ENCODE results near the gene PCDHA10.
A peak's percentile ranks its signal among the peaks of the same experiment; 100 is the strongest.
"Not testable (repeated sequence)": the region's sequence is repeated elsewhere in the genome, so short reads cannot be mapped to it uniquely, and the experiment has no call there.

PCDHA10 gene

GRCh38 chr5:140855772-140856674 lies at the start of gene PCDHA10:
TSS of gene PCDHA10 (plus strand) at chr5:140855897. CDS start at chr5:140856049, 152 bp downstream.
- DNase-seq, result no peak

DNA sequence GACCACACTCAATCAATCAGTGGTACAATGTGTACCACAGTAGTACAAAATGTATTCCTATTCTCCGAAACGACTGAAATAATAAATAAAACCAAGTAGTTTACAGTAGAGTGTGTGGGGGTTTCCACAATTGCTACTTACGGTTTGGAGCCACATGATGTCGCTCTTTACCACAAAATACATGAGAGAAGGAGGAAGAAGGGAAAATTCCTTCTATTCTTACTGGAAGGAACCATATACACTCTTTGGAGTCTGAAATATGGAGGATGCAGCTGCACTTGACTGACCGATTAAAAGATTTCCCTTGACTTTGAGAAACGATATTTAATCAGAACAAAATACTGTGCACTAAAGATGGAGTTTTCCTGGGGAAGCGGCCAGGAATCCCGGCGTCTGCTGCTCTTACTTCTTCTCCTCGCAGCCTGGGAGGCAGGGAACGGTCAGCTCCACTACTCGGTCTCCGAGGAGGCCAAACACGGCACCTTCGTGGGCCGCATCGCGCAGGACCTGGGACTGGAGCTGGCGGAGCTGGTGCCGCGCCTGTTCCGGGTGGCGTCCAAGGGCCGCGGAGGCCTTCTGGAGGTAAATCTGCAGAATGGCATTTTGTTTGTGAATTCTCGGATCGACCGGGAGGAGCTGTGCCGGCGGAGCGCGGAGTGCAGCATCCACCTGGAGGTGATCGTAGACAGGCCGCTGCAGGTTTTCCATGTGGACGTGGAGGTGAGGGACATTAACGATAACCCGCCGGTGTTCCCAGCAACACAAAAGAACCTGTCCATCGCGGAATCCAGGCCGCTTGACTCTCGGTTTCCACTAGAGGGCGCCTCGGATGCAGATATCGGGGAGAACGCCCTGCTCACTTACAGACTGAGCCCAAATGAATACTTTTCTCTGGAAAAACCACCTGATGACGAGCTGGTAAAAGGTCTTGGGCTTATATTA lies 48.6 kb upstream of the PCDHA10 start, which contains the start of gene PCDHA4:
TSS of gene PCDHA4 (plus strand) at position 235 of the 942 bp plus-strand sequence.
- no peak for DNase-seq

DNA sequence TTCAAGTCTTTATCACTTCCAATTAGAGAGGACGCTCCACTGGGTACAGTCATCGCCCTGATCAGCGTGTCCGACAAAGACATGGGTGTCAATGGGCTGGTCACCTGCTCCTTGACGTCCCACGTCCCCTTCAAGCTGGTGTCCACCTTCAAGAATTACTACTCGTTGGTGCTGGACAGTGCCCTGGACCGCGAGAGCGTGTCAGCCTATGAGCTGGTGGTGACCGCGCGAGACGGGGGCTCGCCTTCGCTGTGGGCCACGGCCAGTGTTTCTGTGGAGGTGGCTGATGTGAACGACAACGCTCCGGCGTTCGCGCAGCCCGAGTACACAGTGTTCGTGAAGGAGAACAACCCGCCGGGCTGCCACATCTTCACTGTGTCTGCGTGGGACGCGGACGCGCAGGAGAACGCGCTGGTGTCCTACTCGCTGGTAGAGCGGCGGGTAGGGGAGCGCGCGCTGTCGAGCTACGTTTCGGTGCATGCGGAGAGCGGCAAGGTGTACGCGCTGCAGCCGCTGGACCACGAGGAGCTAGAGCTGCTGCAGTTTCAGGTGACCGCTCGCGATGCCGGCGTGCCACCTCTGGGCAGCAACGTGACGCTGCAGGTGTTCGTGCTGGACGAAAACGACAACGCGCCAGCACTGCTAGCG lies 47.3 kb upstream of the PCDHA10 start:
- not testable (repeated sequence) for DNase-seq

DNA sequence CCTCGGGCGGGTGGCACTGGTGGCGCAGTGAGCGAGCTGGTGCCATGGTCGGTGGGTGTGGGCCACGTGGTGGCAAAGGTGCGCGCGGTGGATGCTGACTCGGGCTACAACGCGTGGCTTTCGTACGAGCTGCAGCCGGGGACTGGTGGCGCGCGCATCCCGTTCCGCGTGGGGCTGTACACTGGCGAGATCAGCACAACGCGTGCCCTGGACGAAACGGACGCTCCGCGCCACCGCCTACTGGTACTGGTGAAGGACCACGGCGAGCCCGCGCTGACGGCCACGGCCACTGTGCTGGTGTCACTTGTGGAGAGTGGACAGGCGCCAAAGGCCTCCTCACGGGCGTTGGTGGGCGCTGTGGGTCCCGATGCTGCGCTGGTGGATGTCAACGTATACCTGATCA lies 46.8 kb upstream of the PCDHA10 start:
- no peak for DNase-seq

DNA sequence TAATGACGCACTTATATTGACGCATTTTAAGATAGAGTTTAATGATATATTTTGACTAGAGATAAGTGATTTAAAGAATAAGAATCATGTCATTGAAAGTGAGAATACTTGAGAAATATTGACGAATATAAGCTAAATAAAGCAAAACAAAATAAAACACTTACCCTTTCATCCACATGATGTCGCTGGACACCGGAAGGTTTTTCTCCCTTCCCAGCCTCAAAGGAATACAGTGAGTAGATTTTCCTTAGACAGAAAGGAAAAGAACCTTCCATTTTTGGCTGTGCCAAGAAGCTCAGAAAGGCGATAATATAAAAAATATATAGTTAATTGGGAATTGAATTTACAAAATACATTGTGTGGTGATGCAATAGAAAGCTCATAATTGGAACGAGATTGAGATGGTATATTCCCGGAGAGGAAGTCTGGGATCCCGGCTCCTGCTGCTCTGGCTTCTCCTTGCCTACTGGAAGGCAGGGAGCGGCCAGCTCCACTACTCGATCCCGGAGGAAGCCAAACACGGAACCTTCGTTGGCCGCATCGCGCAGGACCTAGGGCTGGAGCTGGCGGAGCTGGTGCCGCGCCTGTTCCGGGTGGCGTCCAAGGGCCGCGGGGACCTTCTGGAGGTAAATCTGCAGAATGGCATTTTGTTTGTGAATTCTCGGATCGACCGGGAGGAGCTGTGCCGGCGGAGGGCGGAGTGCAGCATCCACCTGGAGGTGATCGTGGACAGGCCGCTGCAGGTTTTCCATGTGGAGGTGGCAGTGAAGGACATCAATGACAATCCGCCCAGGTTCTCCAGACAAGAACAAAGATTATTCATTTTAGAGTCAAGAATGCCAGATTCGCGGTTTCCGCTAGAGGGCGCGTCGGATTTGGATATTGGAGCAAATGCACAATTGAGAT lies 34.1 kb upstream of the PCDHA10 start, which contains the start of gene PCDHA5:
TSS of gene PCDHA5 (plus strand) at position 239 of the 906 bp plus-strand sequence.
- no peak for DNase-seq

DNA sequence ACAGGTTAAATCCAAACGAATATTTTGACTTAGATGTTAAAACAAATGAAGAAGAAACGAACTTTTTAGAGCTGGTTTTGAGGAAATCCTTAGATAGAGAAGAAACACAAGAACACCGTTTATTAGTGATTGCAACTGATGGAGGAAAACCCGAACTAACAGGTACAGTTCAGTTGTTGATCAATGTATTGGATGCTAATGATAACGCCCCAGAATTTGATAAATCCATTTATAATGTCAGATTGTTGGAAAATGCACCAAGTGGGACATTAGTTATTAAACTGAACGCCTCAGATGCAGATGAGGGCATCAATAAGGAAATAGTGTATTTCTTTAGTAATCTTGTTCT lies 33.4 kb upstream of the PCDHA10 start:
- DNase-seq, result no peak

DNA sequence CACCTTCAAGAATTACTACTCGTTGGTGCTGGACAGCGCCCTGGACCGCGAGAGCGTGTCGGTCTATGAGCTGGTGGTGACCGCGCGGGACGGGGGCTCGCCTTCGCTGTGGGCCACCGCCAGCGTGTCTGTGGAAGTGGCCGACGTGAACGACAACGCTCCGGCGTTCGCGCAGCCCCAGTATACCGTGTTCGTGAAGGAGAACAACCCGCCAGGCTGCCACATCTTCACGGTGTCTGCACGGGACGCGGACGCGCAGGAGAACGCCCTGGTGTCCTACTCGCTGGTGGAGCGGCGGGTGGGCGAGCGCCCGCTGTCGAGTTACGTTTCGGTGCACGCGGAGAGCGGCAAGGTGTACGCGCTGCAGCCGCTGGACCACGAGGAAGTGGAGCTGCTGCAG lies 32.7 kb upstream of the PCDHA10 start:
- not testable (repeated sequence) for DNase-seq

GRCh38 chr5:140823475-140823874 lies 32.2 kb upstream of the PCDHA10 start:
- DNase-seq, result no peak

DNA sequence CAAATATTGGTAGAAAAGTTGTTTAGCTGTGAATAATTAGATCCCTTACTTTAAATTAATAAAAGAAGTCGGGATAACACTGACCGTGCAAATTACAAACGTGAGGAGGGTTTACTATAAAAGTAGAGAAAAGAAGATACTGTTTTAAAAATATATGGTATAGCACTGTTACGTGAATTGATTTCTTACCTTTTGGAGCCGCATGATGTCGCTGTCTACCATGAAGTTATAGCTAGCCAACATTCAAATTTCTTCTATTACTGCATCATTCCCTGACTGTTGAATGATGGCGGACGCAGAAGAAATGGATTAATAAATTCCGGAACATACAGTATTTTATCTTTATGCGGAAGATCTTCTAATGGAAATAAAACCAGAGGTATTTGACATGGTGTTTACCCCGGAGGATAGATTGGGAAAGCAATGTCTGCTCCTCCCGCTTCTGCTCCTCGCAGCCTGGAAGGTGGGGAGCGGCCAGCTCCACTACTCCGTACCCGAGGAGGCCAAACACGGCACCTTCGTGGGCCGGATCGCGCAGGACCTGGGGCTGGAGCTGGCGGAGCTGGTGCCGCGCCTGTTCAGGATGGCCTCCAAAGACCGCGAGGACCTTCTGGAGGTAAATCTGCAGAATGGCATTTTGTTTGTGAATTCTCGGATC lies 27.9 kb upstream of the PCDHA10 start, which contains the start of gene PCDHA6:
TSS of gene PCDHA6 (plus strand) at position 257 of the 658 bp plus-strand sequence. CDS start at position 389, 132 bp downstream.
- no peak for DNase-seq

- no peak for DNase-seq
These were observed 27.3 kb upstream of the PCDHA10 start for GRCh38 chr5:140828362-140828737.

DNA sequence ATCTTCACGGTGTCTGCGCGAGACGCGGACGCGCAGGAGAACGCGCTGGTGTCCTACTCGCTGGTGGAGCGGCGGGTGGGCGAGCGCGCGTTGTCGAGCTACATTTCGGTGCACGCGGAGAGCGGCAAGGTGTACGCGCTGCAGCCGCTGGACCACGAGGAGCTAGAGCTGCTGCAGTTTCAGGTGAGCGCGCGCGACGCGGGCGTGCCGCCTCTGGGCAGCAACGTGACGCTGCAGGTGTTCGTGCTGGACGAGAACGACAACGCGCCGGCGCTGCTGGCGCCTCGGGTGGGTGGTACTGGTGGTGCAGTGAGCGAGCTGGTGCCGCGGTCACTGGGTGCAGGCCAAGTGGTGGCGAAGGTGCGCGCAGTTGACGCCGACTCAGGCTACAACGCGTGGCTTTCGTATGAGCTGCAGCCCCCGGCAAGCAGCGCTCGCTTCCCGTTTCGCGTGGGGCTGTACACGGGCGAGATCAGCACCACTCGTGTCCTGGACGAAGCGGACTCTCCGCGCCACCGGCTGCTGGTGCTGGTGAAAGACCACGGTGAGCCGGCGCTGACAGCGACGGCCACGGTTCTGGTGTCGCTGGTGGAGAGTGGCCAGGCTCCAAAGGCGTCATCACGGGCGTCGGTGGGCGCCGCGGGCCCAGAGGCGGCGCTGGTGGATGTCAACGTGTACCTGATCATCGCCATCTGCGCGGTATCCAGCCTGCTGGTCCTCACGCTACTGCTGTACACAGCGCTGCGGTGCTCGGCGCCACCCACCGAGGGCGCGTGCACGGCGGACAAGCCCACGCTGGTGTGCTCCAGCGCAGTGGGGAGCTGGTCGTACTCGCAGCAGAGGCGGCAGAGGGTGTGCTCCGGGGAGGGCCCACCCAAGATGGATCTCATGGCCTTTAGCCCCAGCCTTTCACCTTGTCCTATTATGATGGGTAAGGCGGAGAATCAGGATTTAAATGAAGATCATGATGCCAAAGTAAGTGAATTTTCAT lies 25.9 kb upstream of the PCDHA10 start:
- not testable (repeated sequence) for DNase-seq

DNA sequence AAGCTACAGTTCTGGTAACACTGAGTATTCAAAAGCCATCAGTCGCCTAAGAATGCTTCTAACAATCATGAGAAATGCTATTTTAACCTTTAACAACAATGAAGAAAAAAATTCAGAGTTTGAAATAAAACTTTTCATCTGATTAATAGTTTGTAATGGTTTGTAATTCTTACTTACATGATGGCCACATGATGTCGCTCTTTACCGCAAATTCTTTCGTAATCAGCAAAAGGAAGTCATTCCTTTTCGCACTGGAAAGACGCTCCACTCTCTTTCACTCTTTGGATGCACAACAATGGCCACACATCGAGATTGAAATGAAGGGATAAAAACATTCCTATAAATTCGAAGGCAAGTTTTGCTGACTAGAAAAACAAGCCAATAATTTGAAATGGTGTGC lies 21.7 kb upstream of the PCDHA10 start, which contains the start of gene PCDHA7:
TSS of gene PCDHA7 (plus strand) at position 277 of the 400 bp plus-strand sequence. CDS start at position 392, 115 bp downstream.
- DNase-seq, result no peak

- not testable (repeated sequence) for DNase-seq
These were observed 21.2 kb upstream of the PCDHA10 start for GRCh38 chr5:140834439-140835008.

DNA sequence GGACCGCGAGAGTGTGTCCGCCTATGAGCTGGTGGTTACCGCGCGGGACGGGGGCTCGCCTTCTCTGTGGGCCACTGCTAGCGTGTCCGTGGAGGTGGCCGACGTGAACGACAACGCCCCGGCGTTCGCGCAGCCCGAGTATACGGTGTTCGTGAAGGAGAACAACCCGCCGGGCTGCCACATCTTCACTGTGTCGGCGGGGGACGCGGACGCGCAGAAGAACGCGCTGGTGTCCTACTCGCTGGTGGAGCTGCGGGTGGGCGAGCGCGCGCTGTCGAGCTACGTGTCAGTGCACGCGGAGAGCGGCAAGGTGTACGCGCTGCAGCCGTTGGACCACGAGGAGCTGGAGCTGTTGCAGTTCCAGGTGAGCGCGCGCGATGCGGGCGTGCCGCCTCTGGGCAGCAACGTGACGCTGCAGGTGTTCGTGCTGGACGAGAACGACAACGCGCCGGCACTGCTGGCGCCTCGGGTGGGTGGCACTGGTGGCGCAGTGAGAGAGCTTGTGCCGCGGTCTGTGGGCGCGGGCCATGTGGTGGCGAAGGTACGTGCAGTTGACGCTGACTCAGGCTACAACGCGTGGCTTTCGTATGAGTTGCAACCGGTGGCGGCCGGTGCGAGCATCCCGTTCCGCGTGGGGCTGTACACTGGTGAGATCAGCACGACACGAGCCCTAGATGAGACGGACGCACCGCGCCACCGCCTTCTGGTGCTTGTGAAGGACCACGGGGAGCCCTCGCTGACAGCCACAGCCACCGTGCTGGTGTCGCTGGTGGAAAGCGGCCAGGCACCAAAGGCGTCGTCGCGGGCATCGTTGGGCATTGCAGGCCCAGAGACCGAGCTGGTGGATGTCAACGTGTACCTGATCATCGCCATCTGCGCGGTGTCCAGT lies 19.8 kb upstream of the PCDHA10 start:
- DNase-seq, result no peak

DNA sequence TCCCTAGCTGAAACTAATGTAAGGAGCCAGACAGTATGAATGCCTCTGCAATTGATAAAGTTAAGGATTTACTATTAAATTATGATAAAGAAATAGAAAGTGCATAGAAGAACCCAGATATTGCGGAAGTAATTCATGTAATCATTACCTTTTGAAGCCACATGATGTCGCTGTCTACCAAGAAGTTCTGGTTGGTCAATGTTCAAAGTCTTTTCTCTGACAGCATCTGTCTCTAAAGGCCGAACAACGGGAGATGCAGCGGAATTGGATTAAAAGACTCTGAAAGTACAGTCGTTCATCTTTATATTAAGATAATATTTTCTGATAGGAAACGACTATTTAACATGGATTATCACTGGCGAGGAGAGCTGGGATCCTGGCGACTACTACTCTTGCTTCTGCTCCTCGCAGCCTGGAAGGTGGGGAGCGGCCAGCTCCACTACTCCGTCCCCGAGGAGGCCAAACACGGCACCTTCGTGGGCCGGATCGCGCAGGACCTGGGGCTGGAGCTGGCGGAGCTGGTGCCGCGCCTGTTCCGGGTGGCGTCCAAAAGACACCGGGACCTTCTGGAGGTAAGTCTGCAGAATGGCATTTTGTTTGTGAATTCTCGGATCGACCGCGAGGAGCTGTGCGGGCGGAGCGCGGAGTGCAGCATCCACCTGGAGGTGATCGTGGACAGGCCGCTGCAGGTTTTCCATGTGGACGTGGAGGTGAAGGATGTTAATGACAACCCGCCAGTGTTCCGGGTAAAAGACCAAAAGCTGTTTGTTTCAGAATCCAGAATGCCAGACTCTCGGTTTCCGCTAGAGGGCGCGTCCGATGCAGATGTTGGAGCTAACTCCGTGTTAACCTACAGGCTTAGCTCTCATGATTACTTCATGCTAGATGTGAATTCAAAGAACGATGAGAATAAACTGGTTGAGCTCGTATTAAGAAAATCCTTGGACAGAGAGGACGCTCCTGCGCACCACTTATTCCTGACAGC lies 14.4 kb upstream of the PCDHA10 start, which contains the start of gene PCDHA8:
TSS of gene PCDHA8 (plus strand) at position 210 of the 985 bp plus-strand sequence. CDS start at position 345, 135 bp downstream.
- peak; percentile 38 for DNase-seq

All from NCI-H1694 (cell line).